Measurements from ENCODE around the gene SLC35A4. TPM values are rescaled to one million over a fixed set of nuclear protein-coding genes. Genes with fewer than 3 reads are reported as not detected.

Gene SLC35A4
- total and polyA plus RNA-seq, 2 of the 13 experiments (the other 11 are each of a cell fraction or from before 2014, with no cell fraction given) = 0.71 to 4.0 TPM

DNA sequence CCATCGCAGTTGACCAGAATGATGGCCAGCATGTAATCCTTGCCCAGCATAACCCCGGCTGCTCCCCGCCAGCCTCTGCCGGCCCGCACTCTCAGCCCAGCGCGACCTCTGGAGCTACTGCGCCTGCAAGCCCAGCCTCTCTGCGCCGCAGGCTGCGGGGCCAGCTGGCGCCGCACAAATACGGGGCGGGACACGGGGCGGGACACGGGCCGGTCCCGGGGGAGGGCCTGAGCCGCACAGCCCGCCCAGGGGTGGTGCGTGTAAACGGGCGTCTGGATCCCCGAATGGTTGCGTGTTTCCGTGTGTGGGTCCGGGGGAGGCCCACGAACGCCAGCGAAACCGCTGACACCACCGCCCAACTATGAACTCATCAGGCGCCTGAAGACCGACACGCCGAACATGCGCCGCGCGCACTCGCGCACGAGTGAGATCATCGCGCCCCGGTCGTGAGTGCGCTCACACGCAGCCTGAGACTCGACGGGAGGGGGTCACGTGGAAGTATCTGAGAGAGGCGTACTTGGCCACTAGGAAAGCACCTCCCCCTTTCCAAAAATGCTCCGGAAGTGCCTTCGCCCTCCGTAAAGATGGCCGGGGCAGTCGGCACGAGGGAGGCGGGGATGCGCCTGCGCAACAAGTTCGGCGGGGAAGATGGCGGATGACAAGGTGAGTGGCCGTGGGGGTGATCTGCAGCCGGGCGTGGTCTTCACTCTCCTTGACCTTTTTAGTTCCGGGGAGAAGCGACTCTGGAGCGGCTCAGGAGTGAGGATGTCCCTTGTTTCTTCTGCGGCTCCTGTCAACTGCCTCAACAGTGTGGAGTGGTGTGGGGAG is at the start of gene SLC35A4, which contains the start of gene APBB3 (continued):
- TF ChIP-seq, protein P1, sequence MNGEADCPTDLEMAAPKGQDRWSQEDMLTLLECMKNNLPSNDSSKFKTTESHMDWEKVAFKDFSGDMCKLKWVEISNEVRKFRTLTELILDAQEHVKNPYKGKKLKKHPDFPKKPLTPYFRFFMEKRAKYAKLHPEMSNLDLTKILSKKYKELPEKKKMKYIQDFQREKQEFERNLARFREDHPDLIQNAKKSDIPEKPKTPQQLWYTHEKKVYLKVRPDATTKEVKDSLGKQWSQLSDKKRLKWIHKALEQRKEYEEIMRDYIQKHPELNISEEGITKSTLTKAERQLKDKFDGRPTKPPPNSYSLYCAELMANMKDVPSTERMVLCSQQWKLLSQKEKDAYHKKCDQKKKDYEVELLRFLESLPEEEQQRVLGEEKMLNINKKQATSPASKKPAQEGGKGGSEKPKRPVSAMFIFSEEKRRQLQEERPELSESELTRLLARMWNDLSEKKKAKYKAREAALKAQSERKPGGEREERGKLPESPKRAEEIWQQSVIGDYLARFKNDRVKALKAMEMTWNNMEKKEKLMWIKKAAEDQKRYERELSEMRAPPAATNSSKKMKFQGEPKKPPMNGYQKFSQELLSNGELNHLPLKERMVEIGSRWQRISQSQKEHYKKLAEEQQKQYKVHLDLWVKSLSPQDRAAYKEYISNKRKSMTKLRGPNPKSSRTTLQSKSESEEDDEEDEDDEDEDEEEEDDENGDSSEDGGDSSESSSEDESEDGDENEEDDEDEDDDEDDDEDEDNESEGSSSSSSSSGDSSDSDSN (CRISPR knock-in tag; IDR thresholded peaks at IDR 0.05) = peak; percentile 64
- TF ChIP-seq SP2 (CRISPR knock-in tag; IDR thresholded peaks at IDR 0.05) (no peak), NFE2L2 (IDR thresholded peaks at IDR 0.05; ENCODE audit: low read length) (no peak), TBX2 (CRISPR knock-in tag; IDR thresholded peaks at IDR 0.05; ENCODE audit: borderline replicate concordance) (0 out of 2 replicates have a peak, but pooled peaks have one; percentile 13), SMARCC2 (IDR thresholded peaks at IDR 0.05) (no peak), ESRRA (CRISPR knock-in tag; IDR thresholded peaks at IDR 0.05; ENCODE audit: low read depth) (no peak), PHF8 (CRISPR knock-in tag; IDR thresholded peaks at IDR 0.05) (peak; percentile 38; the same call in 1 of the 2 replicates), ZNF432 (CRISPR knock-in tag; IDR thresholded peaks at IDR 0.05; ENCODE audit: borderline replicate concordance) (no peak), KAT7 (CRISPR knock-in tag; IDR thresholded peaks at IDR 0.05; ENCODE audit: borderline replicate concordance) (no peak), SOX6 (IDR thresholded peaks at IDR 0.05) (no peak), SOX6 (CRISPR knock-in tag; IDR thresholded peaks at IDR 0.05) (no peak), HDAC1 (CRISPR knock-in tag; IDR thresholded peaks at IDR 0.05) (peak; percentile 61), PHB2 (IDR thresholded peaks at IDR 0.05; ENCODE audit: partially characterized antibody) (no peak), CREB1 (IDR thresholded peaks at IDR 0.05) (0 out of 2 replicates have a peak, but pooled peaks have one; percentile 8), CREB1 (CRISPR knock-in tag; IDR thresholded peaks at IDR 0.05) (no peak), MATR3 (CRISPR knock-in tag; IDR thresholded peaks at IDR 0.05) (no peak), SMAD1 (CRISPR knock-in tag; IDR thresholded peaks at IDR 0.05; ENCODE audit: borderline replicate concordance, low read depth) (peak; percentile 69; the same call in 1 of the 2 replicates), HMG20A (CRISPR knock-in tag; IDR thresholded peaks at IDR 0.05; ENCODE audit: borderline replicate concordance) (no peak), SAFB2 (CRISPR knock-in tag; IDR thresholded peaks at IDR 0.05; ENCODE audit: borderline replicate concordance, low read depth) (no peak), DNMT1 (CRISPR knock-in tag; IDR thresholded peaks at IDR 0.05) (peak; percentile 60; the same call in 1 of the 2 replicates)
- TF ChIP-seq, protein P2, sequence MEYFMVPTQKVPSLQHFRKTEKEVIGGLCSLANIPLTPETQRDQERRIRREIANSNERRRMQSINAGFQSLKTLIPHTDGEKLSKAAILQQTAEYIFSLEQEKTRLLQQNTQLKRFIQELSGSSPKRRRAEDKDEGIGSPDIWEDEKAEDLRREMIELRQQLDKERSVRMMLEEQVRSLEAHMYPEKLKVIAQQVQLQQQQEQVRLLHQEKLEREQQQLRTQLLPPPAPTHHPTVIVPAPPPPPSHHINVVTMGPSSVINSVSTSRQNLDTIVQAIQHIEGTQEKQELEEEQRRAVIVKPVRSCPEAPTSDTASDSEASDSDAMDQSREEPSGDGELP (IDR thresholded peaks at IDR 0.05; ENCODE audit: borderline replicate concordance, low read depth) = peak; percentile 78; the same call in 1 of the 2 replicates
- TF ChIP-seq, protein P3, sequence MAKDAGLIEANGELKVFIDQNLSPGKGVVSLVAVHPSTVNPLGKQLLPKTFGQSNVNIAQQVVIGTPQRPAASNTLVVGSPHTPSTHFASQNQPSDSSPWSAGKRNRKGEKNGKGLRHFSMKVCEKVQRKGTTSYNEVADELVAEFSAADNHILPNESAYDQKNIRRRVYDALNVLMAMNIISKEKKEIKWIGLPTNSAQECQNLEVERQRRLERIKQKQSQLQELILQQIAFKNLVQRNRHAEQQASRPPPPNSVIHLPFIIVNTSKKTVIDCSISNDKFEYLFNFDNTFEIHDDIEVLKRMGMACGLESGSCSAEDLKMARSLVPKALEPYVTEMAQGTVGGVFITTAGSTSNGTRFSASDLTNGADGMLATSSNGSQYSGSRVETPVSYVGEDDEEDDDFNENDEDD (CRISPR knock-in tag; IDR thresholded peaks at IDR 0.05; ENCODE audit: borderline replicate concordance) = no peak
- TF ChIP-seq, protein P4, sequence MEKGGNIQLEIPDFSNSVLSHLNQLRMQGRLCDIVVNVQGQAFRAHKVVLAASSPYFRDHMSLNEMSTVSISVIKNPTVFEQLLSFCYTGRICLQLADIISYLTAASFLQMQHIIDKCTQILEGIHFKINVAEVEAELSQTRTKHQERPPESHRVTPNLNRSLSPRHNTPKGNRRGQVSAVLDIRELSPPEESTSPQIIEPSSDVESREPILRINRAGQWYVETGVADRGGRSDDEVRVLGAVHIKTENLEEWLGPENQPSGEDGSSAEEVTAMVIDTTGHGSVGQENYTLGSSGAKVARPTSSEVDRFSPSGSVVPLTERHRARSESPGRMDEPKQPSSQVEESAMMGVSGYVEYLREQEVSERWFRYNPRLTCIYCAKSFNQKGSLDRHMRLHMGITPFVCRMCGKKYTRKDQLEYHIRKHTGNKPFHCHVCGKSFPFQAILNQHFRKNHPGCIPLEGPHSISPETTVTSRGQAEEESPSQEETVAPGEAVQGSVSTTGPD (CRISPR knock-in tag; IDR thresholded peaks at IDR 0.05) = no peak
- TF ChIP-seq, protein P5, sequence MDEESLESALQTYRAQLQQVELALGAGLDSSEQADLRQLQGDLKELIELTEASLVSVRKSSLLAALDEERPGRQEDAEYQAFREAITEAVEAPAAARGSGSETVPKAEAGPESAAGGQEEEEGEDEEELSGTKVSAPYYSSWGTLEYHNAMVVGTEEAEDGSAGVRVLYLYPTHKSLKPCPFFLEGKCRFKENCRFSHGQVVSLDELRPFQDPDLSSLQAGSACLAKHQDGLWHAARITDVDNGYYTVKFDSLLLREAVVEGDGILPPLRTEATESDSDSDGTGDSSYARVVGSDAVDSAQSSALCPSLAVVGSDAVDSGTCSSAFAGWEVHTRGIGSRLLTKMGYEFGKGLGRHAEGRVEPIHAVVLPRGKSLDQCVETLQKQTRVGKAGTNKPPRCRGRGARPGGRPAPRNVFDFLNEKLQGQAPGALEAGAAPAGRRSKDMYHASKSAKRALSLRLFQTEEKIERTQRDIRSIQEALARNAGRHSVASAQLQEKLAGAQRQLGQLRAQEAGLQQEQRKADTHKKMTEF (CRISPR knock-in tag; IDR thresholded peaks at IDR 0.05) = peak; percentile 18; the same call in 1 of the 2 replicates

Data from HepG2 (cell line).